GM12873 (cell line): Measurements from ENCODE around the gene TNNT3.
A peak's percentile ranks its signal among the peaks of the same experiment; 100 is the strongest.

Experiments used
- TF ChIP-seq, protein P1 (sequence below): IDR thresholded peaks from 2 replicates; pipeline ENCODE4 v1.5.1; 2012; ENCODE audit warnings: low read depth, mild to moderate bottlenecking, moderate library complexity, low read length, control low read depth; ENCODE audit not compliant: insufficient read depth; ENCODE audit errors: missing control alignments

The TNNT3 gene

DNA sequence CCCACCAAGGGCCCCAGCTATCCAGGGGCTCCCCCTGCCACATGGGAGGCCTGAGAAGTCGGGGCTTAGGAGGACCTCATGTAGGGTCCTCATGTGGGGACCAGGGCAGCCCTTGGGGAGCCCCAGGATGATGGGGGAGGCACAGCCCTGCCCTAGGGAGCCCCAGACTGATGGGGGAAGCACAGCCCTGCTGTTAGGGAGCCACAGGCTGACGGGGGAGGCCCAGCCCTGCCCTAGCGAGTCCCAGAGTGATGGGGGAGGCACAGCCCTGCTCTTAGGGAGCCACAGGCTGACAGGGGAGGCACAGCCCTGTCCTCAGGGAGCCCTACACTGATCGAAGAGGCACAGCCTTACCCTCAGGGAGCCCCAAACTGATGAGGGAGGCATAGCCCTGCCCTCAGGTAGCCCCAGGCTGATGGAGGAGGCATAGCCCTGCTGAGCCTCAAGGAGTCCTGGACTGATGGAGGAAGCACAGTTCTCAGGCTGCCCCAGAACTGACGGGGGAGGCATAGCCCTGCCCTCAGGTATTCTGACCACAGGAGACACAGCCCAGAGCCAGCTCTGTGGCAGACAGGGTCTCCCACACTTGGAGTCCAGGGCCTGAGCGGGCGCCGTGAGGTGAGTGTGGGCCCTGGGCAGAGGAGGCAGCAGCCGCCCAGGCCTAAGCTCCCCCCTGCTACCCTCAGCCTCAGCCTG, 38.6 kb upstream of the TNNT3 start:
- TF ChIP-seq, protein P1, sequence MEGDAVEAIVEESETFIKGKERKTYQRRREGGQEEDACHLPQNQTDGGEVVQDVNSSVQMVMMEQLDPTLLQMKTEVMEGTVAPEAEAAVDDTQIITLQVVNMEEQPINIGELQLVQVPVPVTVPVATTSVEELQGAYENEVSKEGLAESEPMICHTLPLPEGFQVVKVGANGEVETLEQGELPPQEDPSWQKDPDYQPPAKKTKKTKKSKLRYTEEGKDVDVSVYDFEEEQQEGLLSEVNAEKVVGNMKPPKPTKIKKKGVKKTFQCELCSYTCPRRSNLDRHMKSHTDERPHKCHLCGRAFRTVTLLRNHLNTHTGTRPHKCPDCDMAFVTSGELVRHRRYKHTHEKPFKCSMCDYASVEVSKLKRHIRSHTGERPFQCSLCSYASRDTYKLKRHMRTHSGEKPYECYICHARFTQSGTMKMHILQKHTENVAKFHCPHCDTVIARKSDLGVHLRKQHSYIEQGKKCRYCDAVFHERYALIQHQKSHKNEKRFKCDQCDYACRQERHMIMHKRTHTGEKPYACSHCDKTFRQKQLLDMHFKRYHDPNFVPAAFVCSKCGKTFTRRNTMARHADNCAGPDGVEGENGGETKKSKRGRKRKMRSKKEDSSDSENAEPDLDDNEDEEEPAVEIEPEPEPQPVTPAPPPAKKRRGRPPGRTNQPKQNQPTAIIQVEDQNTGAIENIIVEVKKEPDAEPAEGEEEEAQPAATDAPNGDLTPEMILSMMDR, result no peak

DNA sequence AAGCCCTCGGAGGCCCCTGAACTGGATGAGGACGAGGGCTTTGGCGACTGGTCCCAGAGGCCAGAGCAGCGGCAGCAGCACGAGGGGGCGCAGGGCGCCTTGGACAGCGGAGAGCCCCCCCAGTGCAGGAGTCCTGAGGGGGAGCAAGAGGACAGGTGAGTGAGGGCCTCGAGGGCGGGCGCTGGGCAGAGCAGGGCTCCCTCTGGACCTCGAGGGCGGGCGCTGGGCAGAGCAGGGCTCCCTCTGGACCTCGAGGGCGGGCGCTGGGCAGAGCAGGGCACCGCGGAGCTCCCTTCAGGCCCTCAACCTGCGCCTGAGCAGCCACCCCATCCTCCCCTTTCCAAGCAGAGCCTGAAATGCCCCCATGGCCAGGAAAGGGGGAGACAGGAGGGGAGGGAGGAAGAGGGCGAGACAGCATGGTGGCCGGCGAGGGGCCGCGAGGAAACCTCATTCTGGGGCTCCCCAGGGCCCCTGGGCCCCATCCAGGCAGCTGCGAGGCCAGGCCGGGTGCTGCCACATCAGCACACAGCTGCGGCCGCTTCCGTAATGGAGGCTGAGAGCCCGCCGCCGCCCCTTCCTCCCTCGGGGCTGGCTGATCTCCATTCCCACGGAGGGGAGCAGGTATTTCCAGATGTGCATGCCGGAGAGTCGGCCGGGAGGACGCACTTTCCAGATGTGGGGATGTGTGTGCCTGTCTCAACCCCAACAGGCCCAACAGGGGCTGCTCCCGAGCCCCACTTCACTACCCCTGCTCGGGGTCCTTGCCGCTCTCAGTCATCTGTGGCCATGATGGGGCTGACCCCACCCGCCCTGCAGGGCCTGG, 37.9 kb upstream of the TNNT3 start:
- TF ChIP-seq, protein P1, result no peak

DNA sequence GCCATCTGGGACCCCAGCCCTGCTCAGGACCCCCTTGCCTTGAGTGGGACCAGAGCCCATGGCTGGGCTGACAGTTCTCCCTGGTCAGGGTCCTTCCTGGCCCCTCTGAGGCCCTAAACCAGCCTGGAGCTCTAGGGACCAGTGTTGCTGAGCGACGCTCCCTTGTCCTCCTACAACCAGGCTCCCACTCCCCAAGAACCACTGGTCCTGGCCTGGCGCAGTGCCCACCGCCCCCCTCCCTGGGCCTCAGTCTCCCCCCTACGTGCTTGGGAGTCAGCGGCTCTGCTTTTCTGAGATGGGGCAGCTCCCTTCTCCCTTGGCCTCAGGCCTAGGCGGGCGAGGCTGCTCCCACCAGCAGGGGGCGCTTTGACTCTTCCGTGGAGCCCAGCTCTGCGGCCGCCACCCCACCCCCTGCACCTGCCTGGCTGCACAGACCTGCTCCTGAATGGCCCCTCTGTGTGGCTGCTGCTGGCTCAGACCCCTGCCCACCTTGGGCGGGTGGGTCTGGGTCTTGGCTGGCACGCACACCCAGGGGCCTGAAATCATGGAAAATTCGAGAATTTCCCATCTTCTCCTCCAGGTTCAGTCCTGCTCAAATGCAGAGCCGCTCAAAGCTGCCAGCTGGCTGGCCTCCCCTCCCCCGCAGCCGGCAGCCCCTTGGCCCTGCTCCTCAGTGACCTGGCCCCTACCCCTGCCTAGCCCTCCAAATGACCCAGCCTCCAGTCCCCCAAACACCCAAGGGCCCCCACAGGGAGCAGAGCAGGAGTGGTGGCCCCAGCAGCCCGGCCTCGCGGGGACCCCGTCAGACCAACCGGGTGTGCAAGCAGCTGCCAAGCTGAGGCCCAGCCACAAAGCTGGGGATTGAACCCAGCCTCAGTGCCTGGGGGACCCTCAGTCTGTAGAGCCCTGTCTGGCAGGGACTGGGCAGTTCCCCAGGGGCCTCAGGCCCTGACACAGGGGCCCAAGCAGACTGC, 37.0 kb upstream of the TNNT3 start:
- TF ChIP-seq, protein P1, result peak; percentile 86

DNA sequence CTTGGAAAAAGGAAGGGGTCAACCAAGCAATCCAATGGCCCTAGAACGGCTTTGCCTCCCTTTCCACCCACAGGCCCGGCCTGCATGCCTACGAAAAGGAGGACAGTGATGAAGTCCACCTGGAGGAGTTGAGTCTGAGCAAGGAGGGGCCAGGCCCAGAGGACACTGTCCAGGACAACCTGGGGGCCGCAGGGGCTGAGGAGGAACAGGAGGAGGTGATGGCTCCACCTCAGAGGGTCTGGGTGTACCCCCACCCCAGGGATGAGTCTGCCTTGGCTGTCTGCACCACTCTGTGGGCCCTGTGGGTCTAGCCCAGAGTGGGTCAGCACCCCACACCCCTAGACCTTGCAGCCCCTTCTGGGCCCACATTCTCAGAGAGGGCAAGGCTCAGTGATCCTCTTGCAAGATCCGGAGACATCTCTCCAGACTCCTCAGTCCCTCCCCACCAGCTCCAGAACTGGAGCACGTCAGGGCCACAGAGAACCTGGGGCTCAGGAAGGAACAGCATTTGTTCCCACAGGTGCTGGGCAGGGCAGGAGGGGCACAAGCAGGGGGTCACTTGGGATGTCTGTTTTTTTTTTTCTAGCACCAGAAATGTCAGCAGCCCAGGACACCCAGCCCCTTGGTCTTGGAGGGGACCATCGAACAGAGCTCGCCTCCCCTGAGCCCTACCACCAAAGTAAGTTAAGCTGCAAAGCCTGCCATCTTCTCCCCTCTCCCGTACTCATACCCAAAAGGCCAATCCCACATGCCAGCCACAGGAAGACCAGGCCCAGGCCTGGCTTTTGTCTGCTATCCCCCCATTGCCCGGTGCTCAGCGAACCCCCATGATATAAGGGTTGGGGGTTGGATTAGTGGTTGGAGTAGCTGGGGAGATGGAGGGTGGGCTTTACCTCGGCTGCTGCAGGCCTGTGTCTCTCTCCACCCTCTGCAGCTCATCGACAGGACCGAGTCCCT, 35.9 kb upstream of the TNNT3 start:
- TF ChIP-seq, protein P1, result no peak

DNA sequence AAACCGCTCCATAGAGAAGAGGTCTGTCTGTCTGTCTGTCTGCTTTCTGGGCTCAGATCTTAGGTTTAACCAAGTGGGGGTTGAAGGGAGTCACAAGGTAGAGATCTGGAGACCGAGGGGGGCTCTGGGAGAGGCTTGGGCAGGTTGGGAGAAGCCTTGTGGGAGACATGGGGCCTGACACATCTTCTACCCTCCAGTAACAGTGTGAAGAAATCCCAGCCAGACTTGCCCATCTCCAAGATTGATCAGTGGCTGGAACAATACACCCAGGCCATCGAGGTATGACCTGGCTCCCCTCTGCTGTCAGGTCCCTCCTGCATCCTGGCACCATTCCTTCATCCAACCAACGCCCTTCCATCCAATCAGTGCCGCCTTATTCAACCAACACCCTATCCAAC, 35.2 kb upstream of the TNNT3 start:
- TF ChIP-seq, protein P1, result no peak

DNA sequence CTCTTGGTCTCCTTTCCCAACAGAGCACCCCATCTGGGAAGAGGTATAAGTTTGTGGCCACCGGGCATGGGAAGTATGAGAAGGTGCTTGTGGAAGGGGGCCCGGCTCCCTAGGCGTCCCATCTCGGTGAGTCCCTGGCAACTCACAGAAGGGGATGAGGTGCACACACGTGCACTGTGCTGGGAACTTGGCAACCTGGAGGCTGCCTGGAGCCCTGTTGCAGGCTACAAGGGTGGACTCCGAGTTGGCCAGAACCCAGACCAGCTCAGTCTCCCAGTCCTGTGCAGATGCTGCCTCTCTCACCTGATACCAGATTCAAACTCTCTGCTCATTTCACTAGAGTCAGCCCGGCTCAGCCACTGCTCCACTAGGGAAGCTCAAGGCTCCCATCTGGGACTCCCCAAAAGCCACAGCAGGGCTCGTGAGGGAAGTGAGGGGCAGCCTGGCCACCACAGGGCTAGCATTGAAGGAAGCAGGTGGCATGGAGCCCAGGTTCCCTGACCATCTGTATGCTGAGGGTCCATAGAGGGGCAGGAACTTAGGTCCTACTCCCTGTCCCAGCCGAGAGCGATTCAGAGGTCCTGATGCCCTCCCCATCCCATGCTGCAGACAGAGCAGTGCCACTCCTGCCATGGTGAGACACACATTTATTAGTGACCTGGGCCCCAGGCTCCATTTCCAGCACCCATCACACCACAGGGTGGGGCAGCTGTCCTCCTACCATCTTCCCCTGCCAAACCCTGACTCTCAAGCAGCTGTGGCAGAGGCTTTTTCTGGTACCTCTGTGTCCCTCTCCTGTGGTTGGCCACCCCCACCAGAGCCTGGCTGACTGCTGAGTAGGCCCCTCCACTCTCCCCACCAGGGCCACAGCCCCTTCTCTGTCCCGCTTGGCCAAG, 31.8 kb upstream of the TNNT3 start:
- TF ChIP-seq, protein P1, result no peak
